ENCODE results near the gene NRL. TPM values are rescaled to one million over a fixed set of nuclear protein-coding genes. Genes with fewer than 3 reads are reported as not detected.
A peak's percentile ranks its signal among the peaks of the same experiment; 100 is the strongest.
"Not testable (repeated sequence)": the region's sequence is repeated elsewhere in the genome, so short reads cannot be mapped to it uniquely, and the experiment has no call there.

The NRL gene
- total RNA-seq, 1 donor = 0.90 TPM

GRCh38 chr14:24052656-24053547 lies 61.8 kb downstream of the NRL start:
- no peak for DNase-seq (ENCODE audit: low read depth)
- H3K4me3 ChIP-seq (ENCODE audit: low read depth, low read length) = peak overlapping the region; percentile 63
- TF ChIP-seq CTCF (IDR thresholded peaks at IDR 0.05; ENCODE audit: insufficient read depth, low read length) = no peak

- no peak for TF ChIP-seq CTCF (IDR thresholded peaks at IDR 0.05; ENCODE audit: insufficient read depth, low read length)
- H3K4me3 ChIP-seq (ENCODE audit: low read depth, low read length) = peak within 1 kb of the TSS; percentile 63
- DNase-seq (ENCODE audit: low read depth) = peak; percentile 33
Observed at GRCh38 chr14:24051789-24052655, 62.7 kb downstream of the NRL start, which contains the start of gene CARMIL3. Gene CARMIL3 (plus strand): TSS chr14:24052009. CDS start chr14:24052154, 145 bp downstream.

GRCh38 chr14:24051176-24051788 lies 63.5 kb downstream of the NRL start:
- DNase-seq (ENCODE audit: low read depth) = no peak
- TF ChIP-seq CTCF (IDR thresholded peaks at IDR 0.05; ENCODE audit: insufficient read depth, low read length) = no peak
- H3K4me3 ChIP-seq (ENCODE audit: low read depth, low read length) = peak overlapping the region; percentile 63

- DNase-seq (ENCODE audit: low read depth); H3K4me3 ChIP-seq (ENCODE audit: low read depth, low read length): not testable (repeated sequence)
Observed at GRCh38 chr14:24050753-24051152, 64.0 kb downstream of the NRL start.

GRCh38 chr14:24049002-24049401 lies 65.7 kb downstream of the NRL start:
- not testable (repeated sequence) for H3K4me3 ChIP-seq (ENCODE audit: low read depth, low read length)

GRCh38 chr14:24042746-24043145 lies 72.0 kb downstream of the NRL start:
- TF ChIP-seq CTCF (IDR thresholded peaks at IDR 0.05; ENCODE audit: insufficient read depth, low read length) = no peak
- no peak overlapping the region for H3K4me3 ChIP-seq (ENCODE audit: low read depth, low read length)
- peak; percentile 9 for DNase-seq (ENCODE audit: low read depth)

More at GRCh38 chr14:24049002-24049401, 65.7 kb downstream of the NRL start:
- not testable (repeated sequence) for DNase-seq (ENCODE audit: low read depth)

GRCh38 chr14:24040692-24041091 lies 74.1 kb downstream of the NRL start:
- no peak for TF ChIP-seq CTCF (IDR thresholded peaks at IDR 0.05; ENCODE audit: insufficient read depth, low read length)
- no peak for DNase-seq (ENCODE audit: low read depth)
- H3K4me3 ChIP-seq (ENCODE audit: low read depth, low read length) = no peak overlapping the region
